ENCODE measurements around the gene SLITRK3.

DNA sequence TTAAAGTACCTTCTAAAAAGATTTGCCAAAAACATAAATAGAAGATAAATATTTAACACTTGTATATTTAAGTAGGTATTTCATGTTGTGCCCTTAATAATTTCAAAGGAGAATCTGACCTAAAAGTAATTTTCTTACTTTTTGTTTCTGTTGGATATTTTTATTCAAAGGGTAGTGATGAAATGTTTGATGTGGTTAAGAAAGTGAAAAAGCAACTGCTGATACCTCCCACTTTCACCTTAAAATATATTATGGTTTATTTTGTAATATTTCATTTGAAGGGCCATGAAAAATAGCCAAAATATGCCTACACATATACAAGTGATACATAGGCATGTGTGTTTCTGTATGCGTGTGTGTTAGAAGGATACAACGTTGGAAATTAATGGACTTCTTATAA lies 5.8 kb upstream of the SLITRK3 start:
- TF ChIP-seq CTCF (IDR thresholded peaks at IDR 0.05; ENCODE audit: poor library complexity) (no peak), EZH2 (IDR thresholded peaks at IDR 0.05; ENCODE audit: borderline replicate concordance) (no peak), EZH2phosphoT487 (IDR thresholded peaks at IDR 0.05; ENCODE audit: low read depth, severe bottlenecking, unreplicated experiment) (no peak)

Data from hepatocyte (in vitro differentiated cells).